ENCODE results near the gene TRAPPC8.
"Not testable (repeated sequence)": the region's sequence is repeated elsewhere in the genome, so short reads cannot be mapped to it uniquely, and the experiment has no call there.

GRCh38 chr18:31810336-31811130 is 132.4 kb downstream of the TRAPPC8 start:
- TF ChIP-seq, protein P1, sequence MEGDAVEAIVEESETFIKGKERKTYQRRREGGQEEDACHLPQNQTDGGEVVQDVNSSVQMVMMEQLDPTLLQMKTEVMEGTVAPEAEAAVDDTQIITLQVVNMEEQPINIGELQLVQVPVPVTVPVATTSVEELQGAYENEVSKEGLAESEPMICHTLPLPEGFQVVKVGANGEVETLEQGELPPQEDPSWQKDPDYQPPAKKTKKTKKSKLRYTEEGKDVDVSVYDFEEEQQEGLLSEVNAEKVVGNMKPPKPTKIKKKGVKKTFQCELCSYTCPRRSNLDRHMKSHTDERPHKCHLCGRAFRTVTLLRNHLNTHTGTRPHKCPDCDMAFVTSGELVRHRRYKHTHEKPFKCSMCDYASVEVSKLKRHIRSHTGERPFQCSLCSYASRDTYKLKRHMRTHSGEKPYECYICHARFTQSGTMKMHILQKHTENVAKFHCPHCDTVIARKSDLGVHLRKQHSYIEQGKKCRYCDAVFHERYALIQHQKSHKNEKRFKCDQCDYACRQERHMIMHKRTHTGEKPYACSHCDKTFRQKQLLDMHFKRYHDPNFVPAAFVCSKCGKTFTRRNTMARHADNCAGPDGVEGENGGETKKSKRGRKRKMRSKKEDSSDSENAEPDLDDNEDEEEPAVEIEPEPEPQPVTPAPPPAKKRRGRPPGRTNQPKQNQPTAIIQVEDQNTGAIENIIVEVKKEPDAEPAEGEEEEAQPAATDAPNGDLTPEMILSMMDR (conservative IDR thresholded peaks at IDR 0.05; ENCODE audit: low read length): not testable (repeated sequence)
- not testable (repeated sequence) for TF ChIP-seq EZH2phosphoT487 (IDR thresholded peaks at IDR 0.05; ENCODE audit: borderline replicate concordance)
